HG03457 (cell line): Measurements from ENCODE around the gene DCAKD.

Experiments
- ATAC-seq: cut with Tn5 transposase; IDR thresholded peaks from one replicate; pipeline ENCODE4 v1.9.1; 2021; ENCODE audit warnings: moderate number of reproducible peaks; ENCODE audit not compliant: unreplicated experiment

Gene DCAKD

GRCh38 chr17:45031231-45032173 is 19.9 kb downstream of the DCAKD start:
- ATAC-seq = no peak

GRCh38 chr17:45030733-45031132 is 20.7 kb downstream of the DCAKD start:
- no peak for ATAC-seq

- no peak for ATAC-seq
These were observed 21.5 kb downstream of the DCAKD start for GRCh38 chr17:45029758-45030423.

- no peak for ATAC-seq
These were observed 22.3 kb downstream of the DCAKD start for GRCh38 chr17:45029096-45029495.

GRCh38 chr17:45022655-45023339 is 28.6 kb downstream of the DCAKD start:
- ATAC-seq = no peak

- no peak for ATAC-seq
These were observed 29.2 kb downstream of the DCAKD start for GRCh38 chr17:45022288-45022648.

- ATAC-seq = no peak
These were observed 29.7 kb downstream of the DCAKD start for GRCh38 chr17:45021607-45022287.

- no peak for ATAC-seq
These were observed 30.9 kb downstream of the DCAKD start for GRCh38 chr17:45020354-45021138.

GRCh38 chr17:45018848-45019711 is 32.4 kb downstream of the DCAKD start:
- ATAC-seq = no peak

GRCh38 chr17:45018514-45018847 is 33.0 kb downstream of the DCAKD start:
- ATAC-seq = no peak

GRCh38 chr17:45016823-45017222 is 34.6 kb downstream of the DCAKD start:
- no peak for ATAC-seq

GRCh38 chr17:45016237-45016636 is 35.2 kb downstream of the DCAKD start:
- ATAC-seq = no peak

GRCh38 chr17:45013021-45013997 is 38.1 kb downstream of the DCAKD start:
- no peak for ATAC-seq

GRCh38 chr17:45011767-45012166 is 39.7 kb downstream of the DCAKD start:
- no peak for ATAC-seq

GRCh38 chr17:45009676-45010467 is 41.6 kb downstream of the DCAKD start:
- ATAC-seq = no peak

- no peak for ATAC-seq
These were observed 43.2 kb downstream of the DCAKD start for GRCh38 chr17:45008216-45008615.

GRCh38 chr17:45006927-45007461 is 44.4 kb downstream of the DCAKD start:
- ATAC-seq = no peak
